HG03064 (cell line): Measurements from ENCODE around the gene ACVR1.

Source experiments
- ATAC-seq: cut with Tn5 transposase; IDR thresholded peaks from one replicate; pipeline ENCODE4 v1.9.1; 2021; ENCODE audit warnings: low read depth; ENCODE audit not compliant: unreplicated experiment

The ACVR1 gene

DNA sequence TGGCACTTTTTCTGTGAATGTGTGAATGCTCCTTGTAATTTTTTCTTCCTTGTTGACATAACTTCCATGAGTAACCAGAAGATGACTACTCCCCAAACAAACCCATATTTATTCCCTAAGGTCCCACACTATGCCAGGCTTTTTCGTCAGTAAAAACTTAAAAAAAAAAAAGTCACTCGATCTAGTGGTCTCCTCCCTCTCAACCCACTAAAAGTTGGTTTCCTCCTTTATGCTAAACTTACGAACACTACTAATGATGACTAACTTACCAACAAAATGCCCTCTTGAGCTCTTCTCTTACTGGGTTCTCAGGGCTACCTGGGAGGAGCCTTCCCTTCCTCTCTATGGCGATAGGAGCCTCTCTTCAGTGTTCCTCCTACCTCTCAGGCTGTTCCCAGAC, 18.2 kb downstream of the ACVR1 start:
- ATAC-seq, result no peak

DNA sequence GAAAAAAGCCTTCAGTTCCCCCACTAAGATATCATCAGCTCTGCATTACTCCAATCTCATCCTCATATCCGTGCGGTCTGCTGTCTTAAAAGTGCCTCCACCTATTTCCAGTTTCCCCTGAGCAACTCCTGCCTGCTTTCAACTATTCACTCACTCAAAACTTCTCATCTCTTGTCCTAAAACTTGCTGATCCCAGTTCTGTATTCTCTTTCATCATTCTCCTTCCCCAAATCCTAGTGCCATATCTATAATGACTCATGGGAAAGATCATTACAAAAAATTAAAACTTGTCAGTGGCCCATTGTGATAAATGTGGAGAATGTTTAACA, 20.0 kb downstream of the ACVR1 start:
- ATAC-seq, result no peak

DNA sequence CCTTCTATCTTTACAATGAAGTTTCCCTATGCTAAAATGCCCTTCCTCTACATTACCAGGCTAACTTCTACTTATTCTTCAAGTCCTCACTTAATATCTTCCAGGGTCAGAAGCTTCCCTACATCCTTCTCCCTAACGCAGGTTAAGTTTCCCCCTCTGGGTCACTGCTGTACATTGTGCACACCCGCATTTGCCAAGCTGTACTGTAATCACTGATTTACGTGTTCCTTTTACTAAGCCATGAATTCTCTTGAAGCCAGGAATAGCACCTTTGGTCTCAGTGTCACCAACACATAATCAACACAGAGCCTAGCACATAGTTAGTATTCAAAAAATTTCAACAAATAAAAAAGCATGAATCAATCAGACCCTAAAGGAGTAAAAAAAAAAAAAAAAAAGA, 22.3 kb downstream of the ACVR1 start:
- no peak for ATAC-seq

DNA sequence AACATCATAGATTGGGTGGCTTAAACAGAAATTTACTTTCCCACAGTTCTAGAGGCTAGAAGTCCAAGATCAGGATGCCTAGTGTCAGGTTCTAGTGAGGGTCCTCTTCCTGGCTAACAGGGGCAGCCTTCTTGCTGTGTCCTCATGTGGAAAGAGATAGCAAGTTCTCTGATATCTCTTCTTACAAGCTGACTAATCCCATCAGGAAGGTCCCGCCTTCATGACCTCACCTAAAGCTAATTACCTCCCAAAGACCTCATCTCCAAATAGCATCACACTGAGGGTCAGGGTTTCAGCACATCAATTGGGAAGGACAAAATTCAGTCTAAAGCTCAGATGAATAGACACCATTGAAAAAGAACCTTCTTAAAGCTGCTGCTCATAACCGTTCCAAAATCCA, 22.9 kb downstream of the ACVR1 start:
- ATAC-seq, result no peak

DNA sequence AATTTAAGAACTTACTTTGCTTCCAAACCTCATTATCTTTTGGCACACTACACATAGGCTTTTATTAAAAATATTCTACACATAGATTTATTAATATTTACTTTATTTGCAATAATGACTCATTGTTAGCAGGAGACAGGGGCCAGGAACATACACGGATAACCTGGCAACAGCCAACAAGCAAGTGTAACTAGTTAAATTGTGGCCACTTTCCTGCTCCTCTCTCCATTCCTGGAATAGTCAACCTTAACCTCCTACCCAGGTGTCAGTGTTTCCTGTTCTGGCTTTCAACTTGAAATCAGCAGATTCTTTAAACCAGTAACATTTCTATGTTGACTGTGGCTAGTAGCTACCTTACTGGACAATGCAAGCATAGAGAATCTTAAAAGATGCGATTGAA, 26.5 kb downstream of the ACVR1 start:
- ATAC-seq, result no peak

DNA sequence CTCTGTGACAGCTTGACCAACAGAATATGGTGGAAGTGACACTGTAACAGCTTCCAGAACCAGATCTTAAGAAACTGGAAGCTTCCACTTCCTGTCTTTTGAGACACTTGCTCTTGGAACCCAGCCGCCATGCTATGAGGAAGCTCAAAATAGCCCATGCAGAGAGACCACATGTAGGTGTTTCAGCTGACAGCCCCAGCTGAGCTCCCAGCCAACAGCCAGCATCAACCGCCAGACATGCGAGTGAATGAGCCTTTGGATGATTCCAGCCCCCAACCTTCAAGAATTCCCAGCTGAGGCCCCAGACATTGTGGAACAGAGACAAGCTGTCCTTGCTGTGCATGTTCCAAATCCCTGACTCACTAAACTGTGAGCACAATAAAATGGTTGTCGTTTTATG, 27.9 kb downstream of the ACVR1 start:
- ATAC-seq, result no peak

DNA sequence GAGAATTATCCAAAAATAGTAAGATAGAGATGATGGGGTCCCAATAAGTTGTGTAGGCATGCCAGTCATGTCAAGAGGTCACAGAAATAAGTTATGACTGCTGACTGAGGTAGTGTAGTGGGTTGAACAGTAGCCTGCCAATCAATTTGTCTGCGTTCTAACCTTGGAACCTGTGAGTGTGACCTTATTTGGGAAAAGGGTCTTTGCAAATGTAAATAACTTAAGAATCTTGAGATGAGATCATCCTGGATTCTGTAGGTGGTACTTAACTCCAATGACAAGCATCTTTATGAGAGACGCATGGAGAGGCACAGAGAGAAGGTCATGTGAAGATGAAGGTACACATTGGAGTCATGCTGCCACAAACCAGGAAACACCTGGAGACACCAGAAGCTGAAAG, 31.0 kb downstream of the ACVR1 start:
- ATAC-seq, result no peak

DNA sequence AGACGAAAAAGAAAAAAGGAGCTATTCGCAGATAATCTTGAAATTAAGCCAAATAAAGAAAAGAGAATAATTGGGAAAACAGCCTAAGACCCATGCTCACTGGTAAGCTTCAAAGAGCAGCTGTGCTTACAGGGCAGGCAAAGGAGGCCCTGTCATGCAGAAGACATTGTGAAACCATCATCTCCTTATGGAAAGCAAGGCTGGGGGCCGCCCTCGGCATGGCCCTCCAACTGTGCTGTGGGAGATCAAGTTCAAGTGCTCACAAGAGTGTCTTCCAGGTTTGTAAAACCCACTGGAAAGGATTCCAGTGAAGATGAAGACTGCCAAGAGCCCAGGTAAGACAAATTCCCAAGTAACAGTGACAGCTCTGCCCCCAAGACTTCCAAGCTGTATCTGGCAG, 32.2 kb downstream of the ACVR1 start:
- ATAC-seq, result no peak

DNA sequence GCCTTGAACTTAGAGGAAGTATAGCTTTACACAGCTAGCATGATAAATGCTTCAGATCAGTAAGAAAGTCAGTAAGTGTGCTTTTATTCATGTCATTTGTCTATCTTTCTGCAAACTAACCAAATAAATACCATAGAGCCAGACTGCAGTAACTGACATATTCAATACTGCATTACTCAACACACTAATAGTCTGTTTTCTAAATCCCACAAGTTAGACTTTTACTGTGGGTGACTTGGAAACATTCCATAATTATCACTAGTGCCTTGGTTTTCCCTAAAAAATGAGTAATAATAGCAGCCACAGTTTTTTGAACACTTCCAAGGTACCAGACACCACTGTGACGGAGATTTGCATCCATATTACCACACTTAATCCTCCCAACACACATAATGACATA, 33.0 kb downstream of the ACVR1 start:
- no peak for ATAC-seq

DNA sequence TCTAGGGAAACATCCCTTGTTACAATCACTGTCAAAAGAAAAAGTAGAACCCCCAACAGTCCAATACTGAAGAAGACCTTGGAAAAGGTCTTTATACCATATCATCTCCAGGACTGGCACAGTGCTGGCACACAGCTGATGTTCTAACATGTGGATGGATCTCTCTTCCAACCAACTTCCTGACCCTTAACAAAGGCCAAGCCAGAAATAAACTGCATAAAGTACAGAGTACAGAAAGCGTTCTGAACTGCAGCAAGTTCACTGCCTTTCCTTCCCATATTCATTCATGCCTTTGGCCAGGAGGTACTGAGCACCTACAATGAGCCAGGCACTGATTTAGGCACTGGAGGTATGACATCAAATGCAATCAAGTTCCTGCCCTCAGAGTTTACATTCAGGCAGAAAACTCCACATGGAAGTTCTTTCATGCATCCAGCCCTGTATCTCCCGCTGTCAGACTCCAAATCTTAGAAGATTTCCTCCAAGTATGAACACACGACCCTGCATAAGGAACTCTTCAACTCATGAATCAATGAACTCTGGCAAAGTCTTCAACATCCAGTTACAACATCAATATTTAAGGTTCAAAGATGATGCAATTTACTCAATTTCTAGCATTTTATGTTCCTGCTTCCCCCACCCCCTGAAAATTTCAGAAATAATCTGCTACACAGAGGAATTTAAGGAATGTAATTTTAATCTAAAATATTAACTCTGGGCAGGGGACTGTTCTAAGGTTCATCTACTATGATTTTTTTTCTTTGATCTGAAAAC, 33.8 kb downstream of the ACVR1 start:
- ATAC-seq, result no peak

DNA sequence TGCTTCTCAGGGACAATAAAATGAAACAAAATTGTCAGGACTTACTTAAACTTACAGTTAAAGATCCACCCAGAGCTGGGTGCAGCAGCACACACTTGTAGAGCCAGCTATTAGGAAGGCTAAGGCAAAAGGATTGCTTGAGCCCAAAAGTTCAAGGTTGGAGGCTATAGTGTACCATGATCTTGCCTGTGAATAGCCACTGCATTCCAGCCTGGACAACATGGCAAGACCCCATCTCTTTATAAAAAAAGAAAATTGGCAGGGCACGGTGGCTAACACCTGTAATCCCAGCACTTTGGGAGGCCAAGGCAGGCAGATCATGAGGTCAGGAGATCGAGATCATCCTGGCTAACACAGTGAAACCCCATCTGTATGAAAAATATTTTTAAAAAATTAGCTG, 34.6 kb downstream of the ACVR1 start:
- ATAC-seq, result no peak

DNA sequence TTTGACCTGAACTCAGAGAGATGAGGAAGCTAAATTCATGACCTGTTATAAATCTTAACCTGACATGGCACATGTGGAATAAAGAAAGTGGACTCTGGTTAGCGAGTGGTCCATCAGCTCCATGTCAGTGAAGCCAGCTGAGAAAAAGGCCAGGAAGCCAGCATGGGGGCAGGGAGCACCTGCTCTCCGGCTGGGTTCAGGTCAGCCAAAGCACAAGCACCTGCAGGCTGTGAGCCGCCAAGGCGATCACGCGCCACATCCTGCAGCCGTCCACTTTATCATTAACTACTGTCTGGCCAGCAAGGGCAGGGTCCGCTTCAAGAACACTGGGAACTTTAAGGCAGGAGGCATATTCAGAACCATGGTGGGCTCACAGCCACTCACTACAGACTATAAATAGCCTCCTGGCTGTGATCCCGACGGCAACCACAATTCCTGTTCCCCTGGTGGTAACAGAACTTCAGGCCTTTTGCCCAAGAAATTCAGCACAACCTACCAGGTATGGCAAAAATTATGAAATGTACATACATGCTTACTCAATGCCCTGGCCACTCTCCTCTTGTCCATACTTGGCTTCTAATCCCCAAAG, 35.5 kb downstream of the ACVR1 start:
- ATAC-seq, result no peak

DNA sequence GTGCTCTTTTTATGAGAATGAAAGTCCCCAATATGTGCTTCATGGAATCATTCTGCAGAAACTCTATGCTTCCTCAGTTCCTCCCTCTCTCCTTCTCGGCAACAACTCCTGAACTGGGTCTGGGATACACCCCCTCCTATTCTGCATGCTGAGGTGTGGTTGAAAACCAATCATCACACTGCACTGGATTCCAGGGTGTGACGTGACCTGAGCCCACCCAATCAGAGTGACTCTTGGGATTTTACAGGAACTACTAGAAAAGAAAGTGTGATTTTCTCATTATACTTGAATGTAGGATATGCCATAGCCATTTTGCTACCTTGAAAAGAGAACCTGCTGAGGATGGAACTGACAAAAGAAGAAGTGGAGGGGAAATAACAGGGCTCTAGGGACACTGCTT, 36.3 kb downstream of the ACVR1 start:
- ATAC-seq, result no peak

DNA sequence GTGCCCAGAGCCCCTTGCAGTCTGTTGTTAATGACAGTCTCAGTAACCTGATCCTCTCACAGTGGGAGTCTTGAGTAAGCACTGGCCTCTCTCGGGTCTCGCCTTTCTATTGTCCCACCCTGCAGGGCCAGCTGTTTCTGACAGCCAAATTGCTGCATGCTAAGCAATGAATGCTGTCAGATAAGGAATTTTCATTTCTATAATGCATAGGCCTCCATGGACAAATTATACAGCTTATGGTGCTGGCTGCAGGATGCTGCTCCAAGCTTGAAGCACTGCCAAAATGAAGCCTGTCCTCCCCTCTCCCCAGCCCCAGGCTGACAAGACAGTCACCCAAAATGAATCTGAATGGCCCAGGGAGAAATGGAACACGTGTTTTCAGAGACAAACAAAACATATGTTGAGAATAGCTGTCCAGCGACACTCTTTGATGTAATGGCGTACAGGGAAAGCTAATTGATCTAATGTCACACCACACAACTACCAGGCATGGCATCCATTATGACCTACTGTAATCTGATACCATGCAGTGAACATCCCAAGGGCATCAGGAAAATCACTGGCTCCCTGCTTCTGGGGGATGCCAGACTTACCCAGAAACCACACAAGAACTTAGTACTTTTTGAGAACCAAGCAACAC, 36.8 kb downstream of the ACVR1 start:
- ATAC-seq, result no peak

DNA sequence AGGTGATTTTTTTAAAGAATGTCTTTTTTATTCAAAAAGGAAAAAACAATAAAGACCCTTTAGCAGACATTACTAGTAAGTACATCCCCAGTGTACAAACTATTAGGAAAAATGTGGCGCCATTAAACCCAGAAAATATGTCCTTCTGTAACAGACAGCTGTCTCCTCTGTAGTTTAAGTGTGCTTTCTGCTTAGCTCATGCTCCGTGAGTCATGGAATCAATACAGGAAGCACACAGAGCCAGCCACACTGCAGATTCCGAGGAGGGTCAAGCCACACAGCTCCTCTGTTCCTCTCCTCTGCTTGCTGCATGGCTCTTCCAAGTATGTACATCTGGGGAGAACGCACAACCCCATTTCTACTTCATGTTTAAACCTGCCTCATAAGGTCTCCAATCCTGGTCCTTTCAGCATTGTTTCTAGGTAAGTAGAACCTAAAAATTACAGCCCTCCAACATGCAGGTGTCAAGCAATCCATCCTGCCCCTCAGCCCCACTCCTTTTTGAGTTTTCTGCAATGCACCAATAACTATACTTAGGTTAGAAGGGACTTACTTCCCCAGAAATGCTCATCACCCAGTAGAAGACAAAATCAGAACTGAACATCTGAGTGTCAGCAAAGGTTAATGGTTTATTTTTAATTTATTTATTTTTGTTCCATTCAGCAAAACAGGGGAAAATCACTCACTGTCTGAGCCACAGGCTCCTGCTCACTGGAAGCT, 37.5 kb downstream of the ACVR1 start:
- ATAC-seq, result no peak

DNA sequence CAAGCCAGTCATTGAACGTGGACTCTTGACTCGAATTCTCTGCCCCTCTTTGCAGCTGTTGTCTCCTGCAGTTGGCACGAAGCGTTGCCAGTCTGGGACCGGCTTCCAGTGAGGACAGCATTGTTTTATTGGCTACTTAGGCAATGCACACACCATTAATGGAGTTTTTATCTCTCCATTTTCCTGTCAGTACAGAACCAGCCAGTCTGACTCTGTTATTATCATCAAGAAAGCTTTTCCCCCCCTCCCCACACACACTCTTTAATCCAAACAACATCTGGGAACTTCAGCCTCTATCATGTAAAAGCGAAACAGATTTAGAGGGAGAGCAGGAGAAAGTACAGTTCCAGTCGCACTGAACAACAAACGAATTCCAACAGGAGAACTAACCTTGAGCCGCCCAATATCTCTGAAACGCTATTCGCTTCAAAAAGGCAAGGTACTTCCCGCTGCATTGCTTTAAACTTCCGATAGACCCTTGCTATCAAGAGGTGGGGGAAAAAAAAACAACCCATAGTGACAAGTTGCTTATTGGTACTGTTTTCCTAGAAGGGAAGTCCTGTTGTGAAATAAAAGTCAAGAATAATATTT, 38.2 kb downstream of the ACVR1 start:
- ATAC-seq, result no peak

DNA sequence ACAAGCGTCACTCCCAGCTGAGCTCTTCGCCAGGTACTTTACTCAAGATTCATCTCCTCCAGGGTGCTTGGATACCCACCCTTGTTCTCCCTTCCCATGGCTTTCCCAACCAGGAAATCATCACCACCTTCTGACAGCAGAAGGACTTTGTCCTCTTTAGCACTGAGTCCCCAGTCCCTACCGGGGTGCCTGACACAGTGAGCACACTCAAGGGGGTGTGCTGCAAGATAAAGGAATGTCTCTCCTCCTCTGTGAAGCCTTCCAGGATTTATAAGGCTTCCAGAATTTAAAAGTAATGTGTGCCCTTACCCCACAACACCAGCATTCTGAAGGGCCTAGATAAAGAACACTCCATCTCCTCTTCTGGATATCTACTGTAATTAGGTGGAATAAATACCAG, 39.6 kb downstream of the ACVR1 start:
- no peak for ATAC-seq

DNA sequence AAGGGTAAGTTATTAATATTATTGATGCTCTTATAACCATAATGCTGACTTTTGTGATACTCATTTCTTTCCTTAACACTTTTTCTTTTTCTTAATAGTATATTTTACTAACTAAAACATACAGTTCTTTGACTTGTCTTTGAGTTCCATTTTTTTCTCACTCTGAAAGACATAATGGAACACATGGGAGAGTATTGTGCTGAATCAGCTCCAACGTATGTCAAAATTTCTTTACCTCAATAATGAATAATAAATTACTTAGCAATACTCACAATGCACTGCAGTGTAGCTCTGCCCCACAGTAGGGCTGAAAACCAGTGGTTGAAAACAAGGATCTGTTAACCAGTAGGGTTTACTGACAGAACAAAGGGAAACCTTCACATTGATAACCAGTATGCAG, 40.7 kb downstream of the ACVR1 start:
- no peak for ATAC-seq

DNA sequence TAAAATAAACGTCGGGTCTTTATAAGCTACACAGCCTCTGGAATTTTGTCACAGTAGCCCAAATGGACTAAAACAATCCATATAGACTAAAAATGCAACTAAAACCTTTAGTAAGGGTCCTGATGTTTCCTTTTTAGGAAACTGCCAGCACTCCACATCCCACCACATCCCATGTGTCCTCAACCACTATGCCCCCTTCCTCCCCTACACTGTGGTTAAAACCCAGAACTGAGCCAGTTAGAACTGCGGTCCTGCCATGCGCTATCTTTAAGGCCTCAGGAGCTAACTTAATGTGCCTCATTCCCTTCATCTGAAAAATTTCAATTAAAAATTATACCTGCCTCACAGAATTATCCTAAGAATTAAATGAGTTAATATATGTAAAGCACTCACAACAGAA, 41.1 kb downstream of the ACVR1 start:
- no peak for ATAC-seq

DNA sequence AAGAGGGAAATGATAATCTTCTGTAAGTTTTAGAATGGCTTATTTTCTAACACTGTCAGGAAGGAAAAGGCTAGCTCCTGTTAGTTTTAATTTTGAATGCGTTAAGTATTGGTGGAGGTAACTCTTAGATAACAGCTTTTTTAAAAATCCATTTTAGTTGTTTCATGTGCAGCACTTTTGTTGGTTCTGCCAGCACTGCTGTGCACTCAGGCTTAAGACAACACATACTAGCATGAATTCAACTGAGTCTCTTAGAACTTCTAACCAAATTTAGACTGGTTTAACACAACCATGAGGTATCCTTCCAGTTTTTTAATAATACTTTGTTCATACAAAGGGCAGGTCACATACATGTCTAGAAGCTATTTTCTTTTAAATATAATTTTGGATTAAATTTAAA, 42.4 kb downstream of the ACVR1 start:
- ATAC-seq, result no peak

DNA sequence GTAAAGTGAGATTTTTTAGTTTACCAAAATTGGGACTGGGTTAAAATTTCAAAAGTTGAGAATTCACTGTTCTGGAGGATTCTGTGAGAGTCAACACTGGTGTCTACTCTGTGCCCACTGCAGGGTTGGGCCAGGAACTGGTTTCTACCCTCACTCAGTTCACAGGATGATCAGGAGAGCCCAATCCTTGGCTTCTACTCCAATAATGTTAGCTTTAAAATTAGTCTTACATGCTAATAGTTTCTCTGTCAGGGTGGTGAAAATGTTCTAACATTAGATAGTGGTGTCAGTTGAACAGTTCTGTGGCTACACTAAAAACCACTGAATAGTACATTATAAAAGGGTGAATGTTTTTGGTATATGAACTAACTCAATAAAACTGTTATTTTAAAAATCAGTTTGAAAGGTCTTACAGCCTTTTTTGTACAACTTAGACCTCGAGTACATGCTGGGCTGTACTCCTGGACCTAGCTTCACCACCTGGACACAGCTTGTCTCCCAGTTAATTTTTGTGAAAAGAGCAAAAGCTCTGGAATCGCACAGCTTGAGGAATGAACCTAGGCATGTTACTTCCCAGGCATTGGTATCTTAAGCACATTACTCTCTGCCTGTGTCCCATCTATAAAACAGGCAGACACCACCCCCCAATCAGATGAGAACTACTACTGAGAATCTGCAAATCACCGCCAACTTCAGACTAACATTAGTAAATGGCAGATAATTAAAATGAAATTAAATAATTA, 44.4 kb downstream of the ACVR1 start:
- no peak for ATAC-seq
